ENCODE data around the gene AKAP13. TPM values are rescaled to one million over a fixed set of nuclear protein-coding genes. Genes with fewer than 3 reads are reported as not detected.

AKAP13 gene
- total and polyA plus RNA-seq, 2 of the 13 experiments (the other 11 are each of a cell fraction or from before 2014, with no cell fraction given), result 6.7 to 27.1 TPM

DNA sequence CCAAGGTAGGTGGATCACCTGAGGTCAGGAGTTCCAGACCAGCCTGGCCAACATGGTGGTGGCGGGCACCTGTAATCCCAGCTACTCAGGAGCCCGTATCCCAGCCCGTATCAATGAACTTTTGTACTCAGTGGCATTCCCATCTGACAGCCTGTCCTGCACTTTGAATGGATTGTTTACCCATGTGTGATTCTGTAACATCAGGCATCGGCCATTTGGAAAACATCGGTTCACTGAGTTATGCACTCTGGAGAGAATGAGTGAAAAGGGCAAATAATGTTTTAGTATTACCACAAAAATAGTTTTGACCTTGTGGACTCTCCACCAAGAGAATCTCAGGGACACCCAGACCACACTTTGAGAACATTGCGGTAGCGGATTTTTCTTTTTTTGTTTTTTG lies 400.7 kb downstream of the AKAP13 start (continued):
- TF ChIP-seq, protein P1, sequence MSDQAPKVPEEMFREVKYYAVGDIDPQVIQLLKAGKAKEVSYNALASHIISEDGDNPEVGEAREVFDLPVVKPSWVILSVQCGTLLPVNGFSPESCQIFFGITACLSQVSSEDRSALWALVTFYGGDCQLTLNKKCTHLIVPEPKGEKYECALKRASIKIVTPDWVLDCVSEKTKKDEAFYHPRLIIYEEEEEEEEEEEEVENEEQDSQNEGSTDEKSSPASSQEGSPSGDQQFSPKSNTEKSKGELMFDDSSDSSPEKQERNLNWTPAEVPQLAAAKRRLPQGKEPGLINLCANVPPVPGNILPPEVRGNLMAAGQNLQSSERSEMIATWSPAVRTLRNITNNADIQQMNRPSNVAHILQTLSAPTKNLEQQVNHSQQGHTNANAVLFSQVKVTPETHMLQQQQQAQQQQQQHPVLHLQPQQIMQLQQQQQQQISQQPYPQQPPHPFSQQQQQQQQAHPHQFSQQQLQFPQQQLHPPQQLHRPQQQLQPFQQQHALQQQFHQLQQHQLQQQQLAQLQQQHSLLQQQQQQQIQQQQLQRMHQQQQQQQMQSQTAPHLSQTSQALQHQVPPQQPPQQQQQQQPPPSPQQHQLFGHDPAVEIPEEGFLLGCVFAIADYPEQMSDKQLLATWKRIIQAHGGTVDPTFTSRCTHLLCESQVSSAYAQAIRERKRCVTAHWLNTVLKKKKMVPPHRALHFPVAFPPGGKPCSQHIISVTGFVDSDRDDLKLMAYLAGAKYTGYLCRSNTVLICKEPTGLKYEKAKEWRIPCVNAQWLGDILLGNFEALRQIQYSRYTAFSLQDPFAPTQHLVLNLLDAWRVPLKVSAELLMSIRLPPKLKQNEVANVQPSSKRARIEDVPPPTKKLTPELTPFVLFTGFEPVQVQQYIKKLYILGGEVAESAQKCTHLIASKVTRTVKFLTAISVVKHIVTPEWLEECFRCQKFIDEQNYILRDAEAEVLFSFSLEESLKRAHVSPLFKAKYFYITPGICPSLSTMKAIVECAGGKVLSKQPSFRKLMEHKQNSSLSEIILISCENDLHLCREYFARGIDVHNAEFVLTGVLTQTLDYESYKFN (CRISPR knock-in tag; conservative IDR thresholded peaks at IDR 0.05), result peak; percentile 86
- TF ChIP-seq, protein P2, sequence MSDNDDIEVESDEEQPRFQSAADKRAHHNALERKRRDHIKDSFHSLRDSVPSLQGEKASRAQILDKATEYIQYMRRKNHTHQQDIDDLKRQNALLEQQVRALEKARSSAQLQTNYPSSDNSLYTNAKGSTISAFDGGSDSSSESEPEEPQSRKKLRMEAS (IDR thresholded peaks at IDR 0.05), result peak; percentile 52; the same call in 1 of the 2 replicates
- TF ChIP-seq ZNF776 (CRISPR knock-in tag; IDR thresholded peaks at IDR 0.05) (no peak), NCOA2 (CRISPR knock-in tag; IDR thresholded peaks at IDR 0.05) (peak; percentile 71), ZNF234 (CRISPR knock-in tag; conservative IDR thresholded peaks at IDR 0.05) (no peak), ZBTB8A (CRISPR knock-in tag; IDR thresholded peaks at IDR 0.05; ENCODE audit: borderline replicate concordance, low read depth) (no peak), ZNF331 (CRISPR knock-in tag; IDR thresholded peaks at IDR 0.05) (peak; percentile 58; the same call in 1 of the 2 replicates), ZNF224 (CRISPR knock-in tag; IDR thresholded peaks at IDR 0.05) (no peak), ZSCAN25 (CRISPR knock-in tag; IDR thresholded peaks at IDR 0.05) (no peak), CCDC6 (CRISPR knock-in tag; IDR thresholded peaks at IDR 0.05) (0 out of 2 replicates have a peak, but pooled peaks have one; percentile 39)
- TF ChIP-seq, protein P3, sequence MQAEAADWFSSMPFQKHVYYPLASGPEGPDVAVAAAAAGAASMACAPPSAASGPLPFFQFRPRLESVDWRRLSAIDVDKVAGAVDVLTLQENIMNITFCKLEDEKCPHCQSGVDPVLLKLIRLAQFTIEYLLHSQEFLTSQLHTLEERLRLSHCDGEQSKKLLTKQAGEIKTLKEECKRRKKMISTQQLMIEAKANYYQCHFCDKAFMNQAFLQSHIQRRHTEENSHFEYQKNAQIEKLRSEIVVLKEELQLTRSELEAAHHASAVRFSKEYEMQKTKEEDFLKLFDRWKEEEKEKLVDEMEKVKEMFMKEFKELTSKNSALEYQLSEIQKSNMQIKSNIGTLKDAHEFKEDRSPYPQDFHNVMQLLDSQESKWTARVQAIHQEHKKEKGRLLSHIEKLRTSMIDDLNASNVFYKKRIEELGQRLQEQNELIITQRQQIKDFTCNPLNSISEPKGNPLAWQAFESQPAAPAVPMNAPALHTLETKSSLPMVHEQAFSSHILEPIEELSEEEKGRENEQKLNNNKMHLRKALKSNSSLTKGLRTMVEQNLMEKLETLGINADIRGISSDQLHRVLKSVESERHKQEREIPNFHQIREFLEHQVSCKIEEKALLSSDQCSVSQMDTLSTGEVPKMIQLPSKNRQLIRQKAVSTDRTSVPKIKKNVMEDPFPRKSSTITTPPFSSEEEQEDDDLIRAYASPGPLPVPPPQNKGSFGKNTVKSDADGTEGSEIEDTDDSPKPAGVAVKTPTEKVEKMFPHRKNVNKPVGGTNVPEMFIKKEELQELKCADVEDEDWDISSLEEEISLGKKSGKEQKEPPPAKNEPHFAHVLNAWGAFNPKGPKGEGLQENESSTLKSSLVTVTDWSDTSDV (CRISPR knock-in tag; IDR thresholded peaks at IDR 0.05), result no peak
- TF ChIP-seq, protein P4, sequence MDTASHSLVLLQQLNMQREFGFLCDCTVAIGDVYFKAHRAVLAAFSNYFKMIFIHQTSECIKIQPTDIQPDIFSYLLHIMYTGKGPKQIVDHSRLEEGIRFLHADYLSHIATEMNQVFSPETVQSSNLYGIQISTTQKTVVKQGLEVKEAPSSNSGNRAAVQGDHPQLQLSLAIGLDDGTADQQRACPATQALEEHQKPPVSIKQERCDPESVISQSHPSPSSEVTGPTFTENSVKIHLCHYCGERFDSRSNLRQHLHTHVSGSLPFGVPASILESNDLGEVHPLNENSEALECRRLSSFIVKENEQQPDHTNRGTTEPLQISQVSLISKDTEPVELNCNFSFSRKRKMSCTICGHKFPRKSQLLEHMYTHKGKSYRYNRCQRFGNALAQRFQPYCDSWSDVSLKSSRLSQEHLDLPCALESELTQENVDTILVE (CRISPR knock-in tag; IDR thresholded peaks at IDR 0.05), result no peak
- TF ChIP-seq, protein P5, sequence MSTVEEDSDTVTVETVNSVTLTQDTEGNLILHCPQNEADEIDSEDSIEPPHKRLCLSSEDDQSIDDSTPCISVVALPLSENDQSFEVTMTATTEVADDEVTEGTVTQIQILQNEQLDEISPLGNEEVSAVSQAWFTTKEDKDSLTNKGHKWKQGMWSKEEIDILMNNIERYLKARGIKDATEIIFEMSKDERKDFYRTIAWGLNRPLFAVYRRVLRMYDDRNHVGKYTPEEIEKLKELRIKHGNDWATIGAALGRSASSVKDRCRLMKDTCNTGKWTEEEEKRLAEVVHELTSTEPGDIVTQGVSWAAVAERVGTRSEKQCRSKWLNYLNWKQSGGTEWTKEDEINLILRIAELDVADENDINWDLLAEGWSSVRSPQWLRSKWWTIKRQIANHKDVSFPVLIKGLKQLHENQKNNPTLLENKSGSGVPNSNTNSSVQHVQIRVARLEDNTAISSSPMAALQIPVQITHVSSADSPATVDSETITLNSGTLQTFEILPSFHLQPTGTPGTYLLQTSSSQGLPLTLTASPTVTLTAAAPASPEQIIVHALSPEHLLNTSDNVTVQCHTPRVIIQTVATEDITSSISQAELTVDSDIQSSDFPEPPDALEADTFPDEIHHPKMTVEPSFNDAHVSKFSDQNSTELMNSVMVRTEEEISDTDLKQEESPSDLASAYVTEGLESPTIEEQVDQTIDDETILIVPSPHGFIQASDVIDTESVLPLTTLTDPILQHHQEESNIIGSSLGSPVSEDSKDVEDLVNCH (CRISPR knock-in tag; IDR thresholded peaks at IDR 0.05), result no peak
- TF ChIP-seq, protein P6, sequence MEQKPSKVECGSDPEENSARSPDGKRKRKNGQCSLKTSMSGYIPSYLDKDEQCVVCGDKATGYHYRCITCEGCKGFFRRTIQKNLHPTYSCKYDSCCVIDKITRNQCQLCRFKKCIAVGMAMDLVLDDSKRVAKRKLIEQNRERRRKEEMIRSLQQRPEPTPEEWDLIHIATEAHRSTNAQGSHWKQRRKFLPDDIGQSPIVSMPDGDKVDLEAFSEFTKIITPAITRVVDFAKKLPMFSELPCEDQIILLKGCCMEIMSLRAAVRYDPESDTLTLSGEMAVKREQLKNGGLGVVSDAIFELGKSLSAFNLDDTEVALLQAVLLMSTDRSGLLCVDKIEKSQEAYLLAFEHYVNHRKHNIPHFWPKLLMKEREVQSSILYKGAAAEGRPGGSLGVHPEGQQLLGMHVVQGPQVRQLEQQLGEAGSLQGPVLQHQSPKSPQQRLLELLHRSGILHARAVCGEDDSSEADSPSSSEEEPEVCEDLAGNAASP (CRISPR knock-in tag; IDR thresholded peaks at IDR 0.05; ENCODE audit: borderline replicate concordance), result no peak; the same call in 1 of the 2 replicates
